Measurements from ENCODE around the gene RFESD. TPM values are rescaled to one million over a fixed set of nuclear protein-coding genes. Genes with fewer than 3 reads are reported as not detected.

RFESD gene
- polyA plus RNA-seq, 1 of the 3 experiments (the other 2 are of a cell fraction): 1.8 TPM

- H3K9me3 ChIP-seq: no peaks in the 10 kb centered on the region
- H2AFZ ChIP-seq (ENCODE audit: low read depth): no peak overlapping the region
- no peaks in the 10 kb centered on the region for H3K79me2 ChIP-seq (ENCODE audit: insufficient read depth)
- 68% methylated on average over 1 of the region's 1 CpG for WGBS (ENCODE audit: low lambda C conversion rate)
- H4K20me1 ChIP-seq (ENCODE audit: insufficient read depth): no peaks in the 10 kb centered on the region
- no peak overlapping the region for H3K4me2 ChIP-seq
- ChIA-PET POLR2A (no interaction called here), CTCF (interaction anchor here (1.3 to 2.2 kb wide), 3 partner anchors 9 to 126 kb away, joined by 3 to 14 read pairs (median 8); no protein-coding TSS in a partner anchor)
- TF ChIP-seq ELF1 (IDR thresholded peaks at IDR 0.05): no peak
- TF ChIP-seq JUND (IDR thresholded peaks at IDR 0.05): no peak
- no peaks in the 10 kb centered on the region for H3K36me3 ChIP-seq (replicated peaks in 1 of 2; ENCODE audit: control insufficient read depth in 1 of 2, insufficient read depth in 2 of 2, low read length in 1 of 2)
- no peaks in the 10 kb centered on the region for H3F3A ChIP-seq (replicated peaks; ENCODE audit: insufficient read depth)
- no peak overlapping the region for H3K27ac ChIP-seq (ENCODE audit: low read depth in 2 of 2, low read length in 1 of 2)
- H3K4me1 ChIP-seq (ENCODE audit: control insufficient read depth in 1 of 2, insufficient read depth in 2 of 2, low read depth in 1 of 2, low read length in 1 of 2): no peaks in the 10 kb centered on the region; a peak in 1 of 4 replicates
- H3K4me3 ChIP-seq (ENCODE audit: low read depth in 2 of 2, low read length in 1 of 2): no peak overlapping the region
- H3K27me3 ChIP-seq (ENCODE audit: insufficient read depth): no peaks in the 10 kb centered on the region
- no peak for DNase-seq
- H3K9me2 ChIP-seq: no peaks in the 10 kb centered on the region
- no peak overlapping the region for H3K9ac ChIP-seq
Observed at GRCh38 chr5:95655575-95655974, 9.0 kb downstream of the RFESD start.

- ChIA-PET CTCF (interaction anchor here (1.8 to 2.3 kb wide), 3 partner anchors 16 to 187 kb away, joined by 7 to 10 read pairs (median 10); no protein-coding TSS in a partner anchor), POLR2A (no interaction called here)
- TF ChIP-seq FOSL2 (IDR thresholded peaks at IDR 0.05; ENCODE audit: borderline replicate concordance, low read depth): no peak
- no peak for TF ChIP-seq RAD21 (IDR thresholded peaks at IDR 0.05; ENCODE audit: low read length)
- TF ChIP-seq TCF12 (IDR thresholded peaks at IDR 0.05): no peak
- TF ChIP-seq RCOR1 (IDR thresholded peaks at IDR 0.05; ENCODE audit: low read length): no peak
- TF ChIP-seq FOXJ3 (CRISPR knock-in tag; IDR thresholded peaks at IDR 0.05): no peak
- no peak for TF ChIP-seq IRF3 (IDR thresholded peaks at IDR 0.05; ENCODE audit: low read depth, low read length)
- no peak for TF ChIP-seq CHD2 (IDR thresholded peaks at IDR 0.05; ENCODE audit: low read length, partially characterized antibody)
- TF ChIP-seq NRF1 (IDR thresholded peaks at IDR 0.05; ENCODE audit: low read depth, low read length): no peak
- no peak for TF ChIP-seq TAF1 (IDR thresholded peaks at IDR 0.05; ENCODE audit: borderline replicate concordance, low read depth, low read length)
- TF ChIP-seq TEAD4 (IDR thresholded peaks at IDR 0.05; ENCODE audit: borderline replicate concordance, insufficient read depth): no peak
- TF ChIP-seq SMC3 (IDR thresholded peaks at IDR 0.05; ENCODE audit: low read depth, low read length): no peak
- no peak for TF ChIP-seq MXI1 (IDR thresholded peaks at IDR 0.05; ENCODE audit: low read depth, low read length)
- TF ChIP-seq YY1 (IDR thresholded peaks at IDR 0.05; ENCODE audit: low read depth): no peak
- TF ChIP-seq USF2 (IDR thresholded peaks at IDR 0.05; ENCODE audit: borderline replicate concordance, low read depth, low read length): no peak
- no peak for TF ChIP-seq USF1 (IDR thresholded peaks at IDR 0.05; ENCODE audit: borderline replicate concordance, low read depth)
- TF ChIP-seq RFX5 (IDR thresholded peaks at IDR 0.05; ENCODE audit: low read length): no peak
- TF ChIP-seq CTCF (IDR thresholded peaks at IDR 0.05): no peak
- TF ChIP-seq MAX (IDR thresholded peaks at IDR 0.05; ENCODE audit: low read depth): no peak
- no peak for TF ChIP-seq PBX3 (IDR thresholded peaks at IDR 0.05)
- Histone ChIP-seq H3K27ac (ENCODE audit: low read depth in 2 of 2, low read length in 1 of 2) (no peak overlapping the region), H3K9me3 (no peaks in the 10 kb centered on the region), H3K4me2 (no peak overlapping the region), H3K36me3 (replicated peaks in 1 of 2; ENCODE audit: control insufficient read depth in 1 of 2, insufficient read depth in 2 of 2, low read length in 1 of 2) (no peaks in the 10 kb centered on the region), H2AFZ (ENCODE audit: low read depth) (no peak overlapping the region), H3K27me3 (ENCODE audit: insufficient read depth) (no peaks in the 10 kb centered on the region), H3K9me2 (no peaks in the 10 kb centered on the region), H3K4me1 (ENCODE audit: control insufficient read depth in 1 of 2, insufficient read depth in 2 of 2, low read depth in 1 of 2, low read length in 1 of 2) (no peaks in the 10 kb centered on the region; a peak in 1 of 4 replicates), H3K9ac (no peak overlapping the region), H3K79me2 (ENCODE audit: insufficient read depth) (no peaks in the 10 kb centered on the region), H4K20me1 (ENCODE audit: insufficient read depth) (no peaks in the 10 kb centered on the region), H3K4me3 (ENCODE audit: low read depth in 2 of 2, low read length in 1 of 2) (no peak overlapping the region), H3F3A (replicated peaks; ENCODE audit: insufficient read depth) (no peaks in the 10 kb centered on the region)
- DNase-seq: no peak
- 86% methylated on average over 2 of the region's 2 CpGs for WGBS (ENCODE audit: low lambda C conversion rate)
Observed at GRCh38 chr5:95660060-95660459, 13.5 kb downstream of the RFESD start.
